ENCODE results near the gene TFPI. TPM values are rescaled to one million over a fixed set of nuclear protein-coding genes. Genes with fewer than 3 reads are reported as not detected.

TFPI gene
- total RNA-seq, 6 experiments from 2014 or later: 145 to 223 (median 189) TPM

DNA sequence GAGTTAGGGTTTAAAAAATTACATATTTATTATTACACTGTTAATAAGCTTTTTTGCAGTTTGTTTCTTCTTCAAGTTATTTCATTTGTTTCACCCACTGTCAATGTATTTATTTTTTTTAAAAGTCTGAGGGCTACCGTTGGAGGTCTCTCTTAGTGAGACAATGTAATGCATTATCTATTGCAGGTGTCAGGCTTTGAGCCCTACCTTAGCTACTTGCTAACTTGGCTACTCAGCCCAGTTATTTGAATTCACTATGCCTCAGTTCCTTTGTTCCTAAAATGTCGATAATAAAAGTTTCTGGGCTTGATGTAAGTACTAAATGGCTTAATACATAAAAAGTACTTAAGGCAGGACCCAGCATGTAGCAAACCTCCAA lies 458 bp upstream of the TFPI start:
- Histone ChIP-seq H3K9me3 (no peaks in the 10 kb centered on the region), H3K4me1 (peaks cover 0 to 9% (median 0%) of the 10 kb centered on the region in 4 donors), H3K27me3 (no peaks in the 10 kb centered on the region), H3K27ac (peak overlapping the region; percentile 86 to 97 (median 93)), H3K4me3 (peak overlapping the region; percentile 29 to 53 (median 49)), H3K36me3 (no peaks in the 10 kb centered on the region)
- ATAC-seq (peak; percentile 14 to 52 (median 23)), DNase-seq (no peak)
- intact Hi-C loops (cut with DNase I): no loop called here
- no peak for TF ChIP-seq POLR2A (IDR thresholded peaks at IDR 0.05)
- TF ChIP-seq, protein P1, sequence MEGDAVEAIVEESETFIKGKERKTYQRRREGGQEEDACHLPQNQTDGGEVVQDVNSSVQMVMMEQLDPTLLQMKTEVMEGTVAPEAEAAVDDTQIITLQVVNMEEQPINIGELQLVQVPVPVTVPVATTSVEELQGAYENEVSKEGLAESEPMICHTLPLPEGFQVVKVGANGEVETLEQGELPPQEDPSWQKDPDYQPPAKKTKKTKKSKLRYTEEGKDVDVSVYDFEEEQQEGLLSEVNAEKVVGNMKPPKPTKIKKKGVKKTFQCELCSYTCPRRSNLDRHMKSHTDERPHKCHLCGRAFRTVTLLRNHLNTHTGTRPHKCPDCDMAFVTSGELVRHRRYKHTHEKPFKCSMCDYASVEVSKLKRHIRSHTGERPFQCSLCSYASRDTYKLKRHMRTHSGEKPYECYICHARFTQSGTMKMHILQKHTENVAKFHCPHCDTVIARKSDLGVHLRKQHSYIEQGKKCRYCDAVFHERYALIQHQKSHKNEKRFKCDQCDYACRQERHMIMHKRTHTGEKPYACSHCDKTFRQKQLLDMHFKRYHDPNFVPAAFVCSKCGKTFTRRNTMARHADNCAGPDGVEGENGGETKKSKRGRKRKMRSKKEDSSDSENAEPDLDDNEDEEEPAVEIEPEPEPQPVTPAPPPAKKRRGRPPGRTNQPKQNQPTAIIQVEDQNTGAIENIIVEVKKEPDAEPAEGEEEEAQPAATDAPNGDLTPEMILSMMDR (IDR thresholded peaks at IDR 0.05): no peak
- WGBS (ENCODE audit: insufficient coverage, low coverage, low lambda C conversion rate, missing lambda C conversion rate): 0% methylated on average over 2 of the region's 2 CpGs

DNA sequence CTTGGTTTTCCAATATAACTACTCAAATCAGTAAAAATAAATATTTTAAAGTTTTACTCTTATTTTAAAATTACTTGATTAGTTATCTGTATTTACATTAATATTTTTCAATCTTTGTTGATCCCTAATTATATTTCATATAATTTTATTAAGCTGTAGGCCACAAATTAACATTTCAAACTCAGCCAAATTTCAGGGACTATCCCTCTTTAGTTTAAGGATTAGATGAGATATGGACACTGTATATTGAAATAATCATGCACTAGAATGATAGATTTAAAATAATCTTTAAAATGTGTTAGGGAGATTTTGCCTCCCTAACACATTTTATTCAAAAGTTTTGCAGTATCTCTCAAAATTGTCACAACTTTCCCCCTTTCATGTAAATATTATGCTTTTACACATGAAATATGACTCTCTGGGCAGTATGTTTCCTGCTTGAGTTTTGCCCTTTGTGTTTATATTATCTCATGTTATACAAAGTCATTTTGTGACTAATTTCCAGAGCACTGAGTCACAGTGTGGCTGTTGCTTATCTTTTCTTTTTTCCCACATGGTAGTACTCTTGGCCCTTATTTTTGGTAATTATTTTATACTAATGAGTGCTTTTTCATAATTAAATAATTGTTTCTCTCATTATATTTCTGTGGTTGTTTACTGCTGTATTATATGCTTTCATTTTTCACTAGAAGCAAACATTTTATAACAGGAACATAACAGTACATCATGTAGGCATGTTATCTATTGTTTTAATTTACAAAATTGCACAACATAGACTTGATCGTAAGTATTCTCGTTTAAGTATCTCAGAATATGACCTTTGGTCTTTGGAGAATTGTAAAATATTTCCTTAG lies 1.2 kb downstream of the TFPI start:
- ATAC-seq (peak in 3 of 4 donors; percentile 11 to 39 (median 17)), DNase-seq (no peak)
- H3K4me1 ChIP-seq: peaks cover 0 to 10% (median 4%) of the 10 kb centered on the region in 4 donors
- H3K9me3 ChIP-seq: no peaks in the 10 kb centered on the region
- H3K36me3 ChIP-seq: no peaks in the 10 kb centered on the region
- WGBS (ENCODE audit: insufficient coverage, low coverage, low lambda C conversion rate, missing lambda C conversion rate): 2% methylated on average over 2 of the region's 2 CpGs
- peak overlapping the region; percentile 86 to 97 (median 93) for H3K27ac ChIP-seq
- H3K27me3 ChIP-seq: no peaks in the 10 kb centered on the region
- H3K4me3 ChIP-seq: peak overlapping the region; percentile 29 to 53 (median 49)
- TF ChIP-seq, protein P1 (IDR thresholded peaks at IDR 0.05): no peak
- intact Hi-C loops (cut with DNase I): no loop called here

DNA sequence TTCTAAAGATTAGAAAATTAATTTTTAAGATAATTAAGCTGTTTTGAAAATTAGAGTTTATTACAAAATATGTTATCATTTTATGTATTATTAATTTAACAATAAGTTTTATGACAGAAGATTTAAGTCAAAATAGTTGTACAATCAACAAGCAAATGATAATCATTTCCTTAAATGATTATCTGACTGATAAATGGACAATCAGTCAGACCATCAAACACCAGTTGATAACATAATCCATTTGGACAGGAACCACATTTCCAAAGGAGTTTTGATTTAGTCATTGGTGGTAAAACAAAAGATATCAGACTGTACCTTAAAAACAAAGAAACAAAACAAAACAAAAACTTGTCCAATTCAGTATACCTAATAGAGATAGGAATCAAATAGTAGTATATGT lies 1.9 kb downstream of the TFPI start:
- no peak for DNase-seq
- Histone ChIP-seq H3K36me3 (no peaks in the 10 kb centered on the region), H3K4me1 (peaks cover 0 to 14% (median 4%) of the 10 kb centered on the region in 4 donors), H3K27me3 (no peaks in the 10 kb centered on the region), H3K4me3 (peak overlapping the region; percentile 29 to 53 (median 49)), H3K27ac (peak overlapping the region; percentile 86 to 97 (median 93)), H3K9me3 (no peaks in the 10 kb centered on the region)
- no peak for TF ChIP-seq POLR2A (IDR thresholded peaks at IDR 0.05)
- TF ChIP-seq, protein P1 (IDR thresholded peaks at IDR 0.05): no peak
- intact Hi-C loops (cut with DNase I): no loop called here
- ATAC-seq: no peak

DNA sequence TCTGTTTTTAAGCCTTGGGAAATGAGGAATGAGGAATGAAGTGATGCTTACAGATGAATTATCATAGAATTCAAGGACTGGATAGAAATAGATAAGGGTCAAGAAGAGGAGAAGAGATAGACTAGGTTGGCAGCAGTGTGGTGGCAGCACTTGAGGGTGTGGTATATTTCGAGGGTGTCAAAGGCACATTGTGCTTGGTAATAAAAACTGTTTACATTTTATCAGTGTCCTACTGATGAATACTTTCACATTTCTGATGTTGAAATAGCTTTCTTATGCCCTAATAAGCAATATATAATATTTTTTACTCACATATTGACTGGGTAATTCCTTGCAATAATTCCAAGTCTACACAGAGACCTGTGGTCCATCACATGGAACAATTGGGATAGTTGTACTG lies 3.4 kb downstream of the TFPI start:
- intact Hi-C loops (cut with DNase I): no loop called here
- TF ChIP-seq, protein P1 (IDR thresholded peaks at IDR 0.05): no peak
- no peak for TF ChIP-seq POLR2A (IDR thresholded peaks at IDR 0.05)
- DNase-seq (no peak), ATAC-seq (peak in 3 of 4 donors; percentile 23 to 52 (median 25))
- Histone ChIP-seq H3K4me3 (peak overlapping the region; percentile 29 to 53 (median 49)), H3K4me1 (peaks cover 0 to 27% (median 4%) of the 10 kb centered on the region in 4 donors), H3K9me3 (no peaks in the 10 kb centered on the region), H3K27ac (peak overlapping the region; percentile 86 to 97 (median 93)), H3K27me3 (no peaks in the 10 kb centered on the region), H3K36me3 (no peaks in the 10 kb centered on the region)
- WGBS (ENCODE audit: insufficient coverage, low coverage, low lambda C conversion rate, missing lambda C conversion rate): 24% methylated on average over 1 of the region's 1 CpG
